ENCODE results near the gene HS3ST4. TPM values are rescaled to one million over a fixed set of nuclear protein-coding genes. Genes with fewer than 3 reads are reported as not detected.
"Not testable (repeated sequence)": the region's sequence is repeated elsewhere in the genome, so short reads cannot be mapped to it uniquely, and the experiment has no call there.

Gene HS3ST4
- total and polyA plus RNA-seq, 2 donors (not counting 1 experiment from before 2014, with no cell fraction given), result not detected

DNA sequence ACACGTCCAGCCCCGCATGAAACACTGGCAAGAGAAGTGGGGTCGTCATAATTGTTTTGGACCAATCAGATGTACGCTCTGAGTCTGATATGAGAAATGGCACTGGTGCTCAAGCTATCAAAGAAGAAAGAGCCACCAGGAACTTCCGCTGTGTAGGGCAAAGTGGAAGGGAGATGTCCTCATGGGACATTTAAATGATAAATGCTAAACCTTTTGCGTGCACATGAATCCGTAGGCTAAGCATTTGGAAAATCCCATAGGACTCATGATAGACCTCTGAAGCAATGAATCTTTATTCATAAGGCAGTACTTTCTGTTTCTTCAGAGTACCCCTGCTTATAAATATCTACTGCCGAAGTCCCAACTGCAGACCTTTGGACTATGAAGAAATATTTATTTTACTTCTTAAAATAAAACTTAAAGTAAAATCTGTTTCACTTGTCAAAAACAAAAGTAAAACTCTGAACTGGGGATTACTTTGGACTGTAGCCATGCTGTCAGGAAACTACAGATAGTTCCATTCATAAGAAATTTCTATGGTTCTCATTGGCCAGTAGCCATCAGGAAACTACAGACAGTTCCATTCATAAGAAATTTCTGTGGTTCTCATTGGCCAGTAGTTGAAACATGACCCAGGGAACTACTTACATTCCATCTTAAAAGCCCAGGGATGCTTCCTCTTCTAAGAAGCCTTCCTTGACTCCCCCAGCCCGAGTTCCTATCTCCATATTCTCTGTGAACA is 335.1 kb downstream of the HS3ST4 start:
- Histone ChIP-seq H3K27ac (ENCODE audit: low read length in 2 of 2) (no peak overlapping the region), H3K4me3 (ENCODE audit: control extremely low read depth in 1 of 5, extremely low read depth in 1 of 5, insufficient read depth in 1 of 5, low read depth in 2 of 5, low read length in 4 of 5) (no peak overlapping the region), H3K27me3 (replicated peaks in 1 of 4; ENCODE audit: control extremely low read depth in 1 of 4, control insufficient read depth in 3 of 4, insufficient read depth in 4 of 4, low read length in 3 of 4) (no peaks in the 10 kb centered on the region), H3K36me3 (replicated peaks in 1 of 2; ENCODE audit: control extremely low read depth in 1 of 2, control insufficient read depth in 1 of 2, extremely low read depth in 1 of 2, insufficient read depth in 2 of 2, low read length in 1 of 2) (no peaks in the 10 kb centered on the region), H3K4me1 (ENCODE audit: control insufficient read depth in 2 of 2, insufficient read depth in 2 of 2, low read length in 2 of 2) (no peaks in the 10 kb centered on the region), H3K79me2 (ENCODE audit: control insufficient read depth, insufficient read depth, low read length) (no peaks in the 10 kb centered on the region), H4K20me1 (ENCODE audit: control insufficient read depth, insufficient read depth, low read length, poor library complexity, severe bottlenecking) (no peaks in the 10 kb centered on the region), H3K4me2 (replicated peaks; ENCODE audit: low read depth, low read length, poor library complexity, severe bottlenecking) (no peak overlapping the region), H3K9me3 (ENCODE audit: control extremely low read depth in 1 of 3, control insufficient read depth in 2 of 3, insufficient read depth in 1 of 3, low read length in 2 of 3) (no peaks in the 10 kb centered on the region), H2AFZ (ENCODE audit: insufficient read depth, low read depth, low read length, poor library complexity, severe bottlenecking) (no peak overlapping the region), H3K9ac (ENCODE audit: low read length) (no peak overlapping the region)
- WGBS (ENCODE audit: insufficient coverage), result 91% methylated on average over 8 of the region's 9 CpGs
- intact Hi-C loops (cut with micrococcal nuclease), result no loop called here
- H3K27me3 Mint-ChIP-seq, result no peaks in the 10 kb centered on the region
- H3K27ac Mint-ChIP-seq, result no peak overlapping the region
- H3K4me1 Mint-ChIP-seq, result no peaks in the 10 kb centered on the region
- no peak for TF ChIP-seq EZH2 (IDR thresholded peaks at IDR 0.05; ENCODE audit: borderline replicate concordance, insufficient read depth, low read depth, low read length, poor library complexity, severe bottlenecking)
- TF ChIP-seq, protein P1, sequence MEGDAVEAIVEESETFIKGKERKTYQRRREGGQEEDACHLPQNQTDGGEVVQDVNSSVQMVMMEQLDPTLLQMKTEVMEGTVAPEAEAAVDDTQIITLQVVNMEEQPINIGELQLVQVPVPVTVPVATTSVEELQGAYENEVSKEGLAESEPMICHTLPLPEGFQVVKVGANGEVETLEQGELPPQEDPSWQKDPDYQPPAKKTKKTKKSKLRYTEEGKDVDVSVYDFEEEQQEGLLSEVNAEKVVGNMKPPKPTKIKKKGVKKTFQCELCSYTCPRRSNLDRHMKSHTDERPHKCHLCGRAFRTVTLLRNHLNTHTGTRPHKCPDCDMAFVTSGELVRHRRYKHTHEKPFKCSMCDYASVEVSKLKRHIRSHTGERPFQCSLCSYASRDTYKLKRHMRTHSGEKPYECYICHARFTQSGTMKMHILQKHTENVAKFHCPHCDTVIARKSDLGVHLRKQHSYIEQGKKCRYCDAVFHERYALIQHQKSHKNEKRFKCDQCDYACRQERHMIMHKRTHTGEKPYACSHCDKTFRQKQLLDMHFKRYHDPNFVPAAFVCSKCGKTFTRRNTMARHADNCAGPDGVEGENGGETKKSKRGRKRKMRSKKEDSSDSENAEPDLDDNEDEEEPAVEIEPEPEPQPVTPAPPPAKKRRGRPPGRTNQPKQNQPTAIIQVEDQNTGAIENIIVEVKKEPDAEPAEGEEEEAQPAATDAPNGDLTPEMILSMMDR (IDR thresholded peaks at IDR 0.05), result no peak
- DNase-seq (no peak), ATAC-seq (ENCODE audit: low read depth) (no peak)
- no peak overlapping the region for H3K4me3 Mint-ChIP-seq
- no peaks in the 10 kb centered on the region for H3K9me3 Mint-ChIP-seq (ENCODE audit: insufficient read depth)
- POLR2A ChIA-PET, result no interaction called here
- CTCF ChIA-PET, result no interaction called here

DNA sequence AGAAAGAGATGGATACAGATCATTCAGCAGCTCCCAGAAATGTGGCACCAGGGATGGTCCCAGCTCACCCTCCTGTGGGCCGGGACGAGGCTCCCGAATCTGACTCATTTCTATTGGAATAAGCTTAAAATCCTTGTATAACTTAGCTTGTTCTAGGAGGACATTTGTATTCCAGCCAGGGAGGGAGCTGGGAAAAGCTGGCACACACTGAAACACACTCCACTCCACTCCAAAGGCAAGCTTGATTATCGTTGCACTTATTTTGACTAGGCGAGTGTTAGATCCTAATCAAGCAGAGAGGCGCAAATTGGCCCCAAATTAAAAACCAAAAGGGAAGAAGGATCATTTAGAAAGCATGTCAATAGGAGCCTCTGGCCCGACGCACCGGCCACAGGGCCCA is 339.5 kb downstream of the HS3ST4 start:
- Histone ChIP-seq H2AFZ (ENCODE audit: insufficient read depth, low read depth, low read length, poor library complexity, severe bottlenecking) (no peak overlapping the region), H3K4me1 (ENCODE audit: control insufficient read depth in 2 of 2, insufficient read depth in 2 of 2, low read length in 2 of 2) (no peaks in the 10 kb centered on the region), H3K36me3 (replicated peaks in 1 of 2; ENCODE audit: control extremely low read depth in 1 of 2, control insufficient read depth in 1 of 2, extremely low read depth in 1 of 2, insufficient read depth in 2 of 2, low read length in 1 of 2) (no peaks in the 10 kb centered on the region), H3K9ac (ENCODE audit: low read length) (no peak overlapping the region), H3K9me3 (ENCODE audit: control extremely low read depth in 1 of 3, control insufficient read depth in 2 of 3, insufficient read depth in 1 of 3, low read length in 2 of 3) (no peaks in the 10 kb centered on the region), H4K20me1 (ENCODE audit: control insufficient read depth, insufficient read depth, low read length, poor library complexity, severe bottlenecking) (no peaks in the 10 kb centered on the region), H3K4me2 (replicated peaks; ENCODE audit: low read depth, low read length, poor library complexity, severe bottlenecking) (no peak overlapping the region), H3K27me3 (replicated peaks in 1 of 4; ENCODE audit: control extremely low read depth in 1 of 4, control insufficient read depth in 3 of 4, insufficient read depth in 4 of 4, low read length in 3 of 4) (no peaks in the 10 kb centered on the region), H3K79me2 (ENCODE audit: control insufficient read depth, insufficient read depth, low read length) (no peaks in the 10 kb centered on the region), H3K4me3 (ENCODE audit: control extremely low read depth in 1 of 5, extremely low read depth in 1 of 5, insufficient read depth in 1 of 5, low read depth in 2 of 5, low read length in 4 of 5) (no peak overlapping the region), H3K27ac (ENCODE audit: low read length in 2 of 2) (no peak overlapping the region)
- DNase-seq (no peak), ATAC-seq (ENCODE audit: low read depth) (no peak)
- intact Hi-C loops (cut with micrococcal nuclease), result no loop called here
- ChIA-PET CTCF (interaction anchor here (0.6 kb wide), 1 partner anchor 243 kb away, joined by 3 read pairs; no protein-coding TSS in a partner anchor), POLR2A (no interaction called here)
- no peak for TF ChIP-seq EZH2 (IDR thresholded peaks at IDR 0.05; ENCODE audit: borderline replicate concordance, insufficient read depth, low read depth, low read length, poor library complexity, severe bottlenecking)
- TF ChIP-seq, protein P1 (IDR thresholded peaks at IDR 0.05), result no peak
- Mint-ChIP-seq H3K4me3 (no peak overlapping the region), H3K27ac (no peak overlapping the region), H3K27me3 (no peaks in the 10 kb centered on the region), H3K9me3 (ENCODE audit: insufficient read depth) (no peaks in the 10 kb centered on the region), H3K4me1 (no peaks in the 10 kb centered on the region)
- 90% methylated on average over 2 of the region's 9 CpGs for WGBS (ENCODE audit: insufficient coverage)

DNA sequence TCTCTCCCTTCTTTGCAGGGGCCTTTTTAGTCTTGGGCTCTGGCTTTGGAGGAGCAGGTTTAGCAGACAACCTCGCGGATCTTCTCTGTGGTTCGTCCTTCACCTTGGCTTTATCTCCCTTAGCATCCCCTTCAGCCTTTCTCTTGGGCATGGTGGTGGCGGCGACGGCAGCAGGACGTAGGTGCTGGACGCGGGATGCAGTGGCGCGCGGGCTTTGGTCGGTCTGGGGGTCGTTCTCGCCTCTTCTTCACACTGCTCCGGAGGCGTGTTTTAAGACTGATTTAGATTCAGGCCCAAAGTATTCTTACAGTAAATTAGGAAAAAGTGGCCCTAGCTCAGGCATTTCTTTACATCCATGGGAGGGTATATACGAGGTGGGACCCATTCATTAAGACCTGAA is 340.9 kb downstream of the HS3ST4 start:
- H3K9me3 Mint-ChIP-seq (ENCODE audit: insufficient read depth); H3K4me1 ChIP-seq (ENCODE audit: control insufficient read depth in 2 of 2, insufficient read depth in 2 of 2, low read length in 2 of 2); H3K9ac ChIP-seq (ENCODE audit: low read length); H3K79me2 ChIP-seq (ENCODE audit: control insufficient read depth, insufficient read depth, low read length); H3K9me3 ChIP-seq (ENCODE audit: control extremely low read depth in 1 of 3, control insufficient read depth in 2 of 3, insufficient read depth in 1 of 3, low read length in 2 of 3); H2AFZ ChIP-seq (ENCODE audit: insufficient read depth, low read depth, low read length, poor library complexity, severe bottlenecking); H3K27ac Mint-ChIP-seq; CTCF ChIA-PET; H4K20me1 ChIP-seq (ENCODE audit: control insufficient read depth, insufficient read depth, low read length, poor library complexity, severe bottlenecking); H3K4me2 ChIP-seq (replicated peaks; ENCODE audit: low read depth, low read length, poor library complexity, severe bottlenecking); intact Hi-C loops (cut with micrococcal nuclease); POLR2A ChIA-PET; H3K36me3 ChIP-seq (replicated peaks in 1 of 2; ENCODE audit: control extremely low read depth in 1 of 2, control insufficient read depth in 1 of 2, extremely low read depth in 1 of 2, insufficient read depth in 2 of 2, low read length in 1 of 2); ATAC-seq (ENCODE audit: low read depth); H3K27me3 Mint-ChIP-seq; H3K4me3 Mint-ChIP-seq; DNase-seq; H3K27me3 ChIP-seq (replicated peaks in 1 of 4; ENCODE audit: control extremely low read depth in 1 of 4, control insufficient read depth in 3 of 4, insufficient read depth in 4 of 4, low read length in 3 of 4); H3K4me3 ChIP-seq (ENCODE audit: control extremely low read depth in 1 of 5, extremely low read depth in 1 of 5, insufficient read depth in 1 of 5, low read depth in 2 of 5, low read length in 4 of 5); H3K27ac ChIP-seq (ENCODE audit: low read length in 2 of 2); H3K4me1 Mint-ChIP-seq: not testable (repeated sequence)
- WGBS (ENCODE audit: insufficient coverage), result 100% methylated on average over 6 of the region's 18 CpGs

Data from B cell (primary cell).